Right hindlimb (tissue), 1 donor: ENCODE measurements around the gene CRELD2.

ENCODE experiments used
- DNase-seq: peaks from one replicate; pipeline ENCODE4 v3.0.0-alpha.2; 2018

Gene CRELD2, protein sequence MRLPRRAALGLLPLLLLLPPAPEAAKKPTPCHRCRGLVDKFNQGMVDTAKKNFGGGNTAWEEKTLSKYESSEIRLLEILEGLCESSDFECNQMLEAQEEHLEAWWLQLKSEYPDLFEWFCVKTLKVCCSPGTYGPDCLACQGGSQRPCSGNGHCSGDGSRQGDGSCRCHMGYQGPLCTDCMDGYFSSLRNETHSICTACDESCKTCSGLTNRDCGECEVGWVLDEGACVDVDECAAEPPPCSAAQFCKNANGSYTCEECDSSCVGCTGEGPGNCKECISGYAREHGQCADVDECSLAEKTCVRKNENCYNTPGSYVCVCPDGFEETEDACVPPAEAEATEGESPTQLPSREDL

DNA sequence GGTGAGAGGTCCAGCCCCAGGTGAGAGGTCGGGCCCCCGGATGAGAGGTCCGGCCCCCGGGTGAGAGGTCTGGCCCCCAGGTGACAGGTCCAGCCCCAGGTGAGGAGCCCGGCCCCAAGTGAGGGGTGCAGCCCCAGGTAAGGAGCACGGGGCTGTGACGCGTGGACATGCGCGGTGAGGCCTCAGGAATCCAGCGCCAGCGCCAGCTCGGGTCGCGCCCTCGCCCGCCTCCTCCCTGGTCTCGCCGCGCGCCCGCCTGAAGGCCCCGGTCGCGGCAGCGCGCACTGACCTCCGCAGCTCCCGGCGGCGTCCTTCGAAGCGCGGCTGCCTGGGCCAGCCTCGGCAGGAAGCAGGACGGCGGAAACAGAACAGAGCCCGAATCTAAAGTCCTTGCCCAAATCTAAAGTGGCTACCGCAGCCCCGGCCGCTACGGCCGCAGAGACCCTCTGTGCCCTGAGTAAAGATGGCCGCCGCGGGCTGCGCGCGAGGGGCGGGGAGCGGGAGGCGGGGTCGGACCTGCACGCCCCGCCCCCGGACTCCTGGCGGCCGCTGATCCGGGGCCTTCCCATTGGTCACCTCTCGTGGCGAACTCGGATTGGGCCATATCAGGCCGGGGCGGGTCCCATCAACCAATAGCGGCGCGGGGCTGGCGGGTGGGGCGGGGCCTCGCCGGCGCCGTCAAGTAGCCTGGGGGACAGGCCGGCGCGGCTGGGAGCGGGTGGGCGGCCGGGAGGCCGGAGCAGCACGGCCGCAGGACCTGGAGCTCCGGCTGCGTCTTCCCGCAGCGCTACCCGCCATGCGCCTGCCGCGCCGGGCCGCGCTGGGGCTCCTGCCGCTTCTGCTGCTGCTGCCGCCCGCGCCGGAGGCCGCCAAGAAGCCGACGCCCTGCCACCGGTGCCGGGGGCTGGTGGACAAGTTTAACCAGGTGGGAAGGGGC lies at the start of gene CRELD2, which contains the start of gene ALG12:
TSS of gene CRELD2 (plus strand) at position 661 of the 937 bp plus-strand sequence. CDS start at position 797, 136 bp downstream.
TSS of gene ALG12 (minus strand) at position 465 of the 937 bp plus-strand sequence. CDS start 4,673 bp downstream, outside the sequence.
- peak; percentile 98 for DNase-seq

- DNase-seq: no peak
Observed at GRCh38 chr22:49869086-49869830, 49.2 kb upstream of the CRELD2 start.

DNA sequence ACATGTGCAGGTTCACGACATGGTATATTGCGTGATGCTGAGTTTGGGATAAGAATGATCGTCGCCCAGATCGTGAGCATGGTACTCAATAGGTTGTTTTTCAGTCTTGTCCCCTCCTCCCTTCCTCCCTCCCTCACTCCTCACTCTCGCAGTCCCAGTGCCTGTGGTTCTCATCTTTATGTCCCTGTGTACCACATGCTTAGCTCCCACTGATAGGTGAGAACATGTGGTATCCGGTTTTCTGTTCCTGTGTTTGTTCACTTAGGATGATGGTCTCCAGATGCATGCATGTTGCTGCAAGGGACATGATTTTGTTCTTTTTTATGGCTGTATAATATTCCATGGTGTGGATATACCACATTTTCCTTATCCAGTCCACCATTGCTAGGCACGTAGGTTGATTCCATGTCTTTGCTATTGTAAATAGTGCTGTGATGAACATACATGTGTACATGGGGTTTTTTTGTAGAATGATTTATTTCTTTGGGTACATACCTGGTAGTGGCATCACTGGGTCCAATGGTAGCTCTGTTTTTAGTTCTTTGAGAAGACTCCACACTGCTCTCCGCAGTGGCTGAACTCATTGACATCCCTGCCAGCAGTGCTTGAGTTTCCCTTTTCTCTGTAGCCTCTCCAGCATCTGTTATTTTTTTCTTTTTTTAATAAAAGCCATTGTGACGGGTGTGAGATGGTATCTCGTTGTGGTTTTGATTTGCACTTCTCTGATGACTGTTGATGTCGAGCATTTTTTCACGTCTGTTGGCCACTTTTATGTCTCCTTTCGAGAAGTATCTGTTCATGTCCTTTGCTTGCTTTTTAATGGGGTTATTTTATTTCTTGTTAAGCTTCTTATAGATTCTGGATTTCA lies 48.4 kb upstream of the CRELD2 start:
- DNase-seq: no peak

- no peak for DNase-seq
Observed at GRCh38 chr22:49871482-49871881, 47.0 kb upstream of the CRELD2 start.

GRCh38 chr22:49872347-49872746 lies 46.1 kb upstream of the CRELD2 start:
- no peak for DNase-seq

- DNase-seq: no peak
Observed at GRCh38 chr22:49873228-49873940, 45.0 kb upstream of the CRELD2 start.

GRCh38 chr22:49877642-49878041 lies 40.8 kb upstream of the CRELD2 start:
- no peak for DNase-seq

- no peak for DNase-seq
Observed at GRCh38 chr22:49878206-49878605, 40.2 kb upstream of the CRELD2 start.

- no peak for DNase-seq
Observed at GRCh38 chr22:49879871-49880270, 38.6 kb upstream of the CRELD2 start.

- no peak for DNase-seq
Observed at GRCh38 chr22:49880281-49880680, 38.2 kb upstream of the CRELD2 start.

- DNase-seq: no peak
Observed at GRCh38 chr22:49881856-49882255, 36.6 kb upstream of the CRELD2 start.

GRCh38 chr22:49882519-49883293 lies 35.7 kb upstream of the CRELD2 start:
- no peak for DNase-seq

- no peak for DNase-seq
Observed at GRCh38 chr22:49883294-49883640, 35.2 kb upstream of the CRELD2 start.

- no peak for DNase-seq
Observed at GRCh38 chr22:49884075-49884474, 34.4 kb upstream of the CRELD2 start.

- DNase-seq: no peak
Observed at GRCh38 chr22:49884503-49885260, 33.8 kb upstream of the CRELD2 start.

- no peak for DNase-seq
Observed at GRCh38 chr22:49885281-49885680, 33.2 kb upstream of the CRELD2 start.

DNA sequence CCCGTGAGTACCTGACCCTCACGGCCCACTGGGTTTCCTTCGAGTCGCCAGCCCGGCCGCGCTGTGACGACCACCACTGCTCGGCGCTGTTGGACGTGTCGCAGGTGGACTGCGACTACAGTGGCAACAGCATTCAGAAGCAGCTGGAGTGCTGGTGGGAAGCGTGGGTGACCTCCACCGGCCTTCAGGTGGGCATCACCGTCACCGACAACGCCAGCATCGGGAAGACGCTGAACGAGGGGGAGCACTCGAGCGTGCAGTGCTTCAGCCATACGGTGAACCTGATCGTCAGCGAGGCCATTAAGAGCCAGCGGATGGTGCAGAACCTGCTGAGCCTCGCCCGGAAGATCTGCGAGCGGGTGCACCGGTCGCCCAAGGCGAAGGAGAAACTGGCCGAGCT lies 32.6 kb upstream of the CRELD2 start:
- DNase-seq: no peak

- DNase-seq: no peak
Observed at GRCh38 chr22:49886346-49887063, 31.9 kb upstream of the CRELD2 start.

- DNase-seq: no peak
Observed at GRCh38 chr22:49887064-49887451, 31.4 kb upstream of the CRELD2 start.
